ENCODE results near the gene MLF1. TPM values are rescaled to one million over a fixed set of nuclear protein-coding genes. Genes with fewer than 3 reads are reported as not detected.

The MLF1 gene, protein sequence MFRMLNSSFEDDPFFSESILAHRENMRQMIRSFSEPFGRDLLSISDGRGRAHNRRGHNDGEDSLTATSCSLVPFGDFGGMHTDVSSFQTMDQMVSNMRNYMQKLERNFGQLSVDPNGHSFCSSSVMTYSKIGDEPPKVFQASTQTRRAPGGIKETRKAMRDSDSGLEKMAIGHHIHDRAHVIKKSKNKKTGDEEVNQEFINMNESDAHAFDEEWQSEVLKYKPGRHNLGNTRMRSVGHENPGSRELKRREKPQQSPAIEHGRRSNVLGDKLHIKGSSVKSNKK
- 0.32 TPM in 1 of 2 replicates, not detected in the other for total RNA-seq
- total RNA-seq (2013), result 2.6 TPM
- 0.25 and 0.91 TPM in 2 replicates for polyA plus RNA-seq
- polyA minus RNA-seq, result 0.43 TPM in 1 of 2 replicates, not detected in the other

GRCh38 chr3:158570999-158571702 lies at the start of gene MLF1:
MLF1 (plus strand) TSS chr3:158571194; CDS start chr3:158571301, 107 bp downstream.
- no peaks in the 10 kb centered on the region for H3K79me2 ChIP-seq (ENCODE audit: control insufficient read depth, insufficient read depth, low read length)
- H4K20me1 ChIP-seq (ENCODE audit: control insufficient read depth, insufficient read depth, low read length, poor library complexity, severe bottlenecking), result no peaks in the 10 kb centered on the region
- ATAC-seq (ENCODE audit: low read depth) (peak; percentile 94), DNase-seq (peak; percentile 91)
- no peaks in the 10 kb centered on the region for H3K36me3 ChIP-seq (replicated peaks in 1 of 2; ENCODE audit: control extremely low read depth in 1 of 2, control insufficient read depth in 1 of 2, extremely low read depth in 1 of 2, insufficient read depth in 2 of 2, low read length in 1 of 2)
- no peaks in the 10 kb centered on the region for H3K9me3 Mint-ChIP-seq (ENCODE audit: insufficient read depth)
- intact Hi-C loops (cut with micrococcal nuclease), result no loop called here
- H3K4me3 ChIP-seq (ENCODE audit: control extremely low read depth in 1 of 5, extremely low read depth in 1 of 5, insufficient read depth in 1 of 5, low read depth in 2 of 5, low read length in 4 of 5), result peak within 1 kb of the TSS; percentile 41 to 61 (median 44)
- peak within 1 kb of the TSS; percentile 77 for H3K27ac Mint-ChIP-seq
- peak within 1 kb of the TSS; percentile 84 for H3K4me2 ChIP-seq (replicated peaks; ENCODE audit: low read depth, low read length, poor library complexity, severe bottlenecking)
- peaks cover 0 to 35% (median 15%) of the 10 kb centered on the region in 4 experiments for H3K27me3 ChIP-seq (replicated peaks in 1 of 4; ENCODE audit: control extremely low read depth in 1 of 4, control insufficient read depth in 3 of 4, insufficient read depth in 4 of 4, low read length in 3 of 4)
- peaks cover 12% of the 10 kb centered on the region for H3K4me1 Mint-ChIP-seq
- TF ChIP-seq EZH2 (IDR thresholded peaks at IDR 0.05; ENCODE audit: borderline replicate concordance, insufficient read depth, low read depth, low read length, poor library complexity, severe bottlenecking), result no peak
- TF ChIP-seq, protein P1, sequence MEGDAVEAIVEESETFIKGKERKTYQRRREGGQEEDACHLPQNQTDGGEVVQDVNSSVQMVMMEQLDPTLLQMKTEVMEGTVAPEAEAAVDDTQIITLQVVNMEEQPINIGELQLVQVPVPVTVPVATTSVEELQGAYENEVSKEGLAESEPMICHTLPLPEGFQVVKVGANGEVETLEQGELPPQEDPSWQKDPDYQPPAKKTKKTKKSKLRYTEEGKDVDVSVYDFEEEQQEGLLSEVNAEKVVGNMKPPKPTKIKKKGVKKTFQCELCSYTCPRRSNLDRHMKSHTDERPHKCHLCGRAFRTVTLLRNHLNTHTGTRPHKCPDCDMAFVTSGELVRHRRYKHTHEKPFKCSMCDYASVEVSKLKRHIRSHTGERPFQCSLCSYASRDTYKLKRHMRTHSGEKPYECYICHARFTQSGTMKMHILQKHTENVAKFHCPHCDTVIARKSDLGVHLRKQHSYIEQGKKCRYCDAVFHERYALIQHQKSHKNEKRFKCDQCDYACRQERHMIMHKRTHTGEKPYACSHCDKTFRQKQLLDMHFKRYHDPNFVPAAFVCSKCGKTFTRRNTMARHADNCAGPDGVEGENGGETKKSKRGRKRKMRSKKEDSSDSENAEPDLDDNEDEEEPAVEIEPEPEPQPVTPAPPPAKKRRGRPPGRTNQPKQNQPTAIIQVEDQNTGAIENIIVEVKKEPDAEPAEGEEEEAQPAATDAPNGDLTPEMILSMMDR (IDR thresholded peaks at IDR 0.05), result no peak
- peaks cover 0 to 22% (median 0%) of the 10 kb centered on the region in 3 donors for H3K9me3 ChIP-seq (ENCODE audit: control extremely low read depth in 1 of 3, control insufficient read depth in 2 of 3, insufficient read depth in 1 of 3, low read length in 2 of 3)
- H3K9ac ChIP-seq (ENCODE audit: low read length), result peak within 1 kb of the TSS; percentile 68
- 5% methylated on average over 51 of the region's 51 CpGs for WGBS (ENCODE audit: insufficient coverage)
- peak within 1 kb of the TSS; percentile 91 for H2AFZ ChIP-seq (ENCODE audit: insufficient read depth, low read depth, low read length, poor library complexity, severe bottlenecking)
- H3K4me3 Mint-ChIP-seq, result peak within 1 kb of the TSS; percentile 89
- peaks cover 45% of the 10 kb centered on the region for H3K27me3 Mint-ChIP-seq
- ChIA-PET CTCF (no interaction called here), POLR2A (no interaction called here)
- H3K27ac ChIP-seq (ENCODE audit: low read length in 2 of 2), result no peak within 1 kb of the TSS
- peaks cover 11% of the 10 kb centered on the region in 2 donors for H3K4me1 ChIP-seq (ENCODE audit: control insufficient read depth in 2 of 2, insufficient read depth in 2 of 2, low read length in 2 of 2)

Data from B cell (primary cell).